GM18858 (cell line): ENCODE results near the gene FFAR4.

Experiments
- ATAC-seq: cut with Tn5 transposase; IDR thresholded peaks from one replicate; pipeline ENCODE4 v1.9.1; 2021; ENCODE audit not compliant: unreplicated experiment

The FFAR4 gene

GRCh38 chr10:93570383-93570782 lies 3.9 kb downstream of the FFAR4 start:
- ATAC-seq = no peak

GRCh38 chr10:93572606-93573005 lies 6.1 kb downstream of the FFAR4 start:
- no peak for ATAC-seq

GRCh38 chr10:93573051-93573909 lies 6.8 kb downstream of the FFAR4 start:
- ATAC-seq = no peak

- ATAC-seq = no peak
These were observed 7.5 kb downstream of the FFAR4 start for GRCh38 chr10:93573924-93574323.

GRCh38 chr10:93576888-93577287 lies 10.4 kb downstream of the FFAR4 start:
- ATAC-seq = no peak

- ATAC-seq = no peak
These were observed 11.1 kb downstream of the FFAR4 start for GRCh38 chr10:93577565-93577964.

- no peak for ATAC-seq
These were observed 12.6 kb downstream of the FFAR4 start for GRCh38 chr10:93579089-93579488.

- no peak for ATAC-seq
These were observed 13.7 kb downstream of the FFAR4 start for GRCh38 chr10:93579985-93580711.

- ATAC-seq = no peak
These were observed 14.4 kb downstream of the FFAR4 start for GRCh38 chr10:93580828-93581227.

GRCh38 chr10:93584445-93584844 lies 18.0 kb downstream of the FFAR4 start:
- no peak for ATAC-seq

GRCh38 chr10:93589648-93590562 lies 23.4 kb downstream of the FFAR4 start:
- ATAC-seq = no peak

- ATAC-seq = no peak
These were observed 24.2 kb downstream of the FFAR4 start for GRCh38 chr10:93590638-93591037.

- no peak for ATAC-seq
These were observed 24.8 kb downstream of the FFAR4 start for GRCh38 chr10:93591065-93591808.

GRCh38 chr10:93593254-93593653 lies 26.8 kb downstream of the FFAR4 start:
- no peak for ATAC-seq

- ATAC-seq = no peak
These were observed 27.3 kb downstream of the FFAR4 start for GRCh38 chr10:93593749-93594148.

GRCh38 chr10:93594518-93594917 lies 28.1 kb downstream of the FFAR4 start:
- ATAC-seq = no peak

GRCh38 chr10:93595378-93596161 lies 29.1 kb downstream of the FFAR4 start:
- no peak for ATAC-seq

- no peak for ATAC-seq
These were observed 30.1 kb downstream of the FFAR4 start for GRCh38 chr10:93596539-93596938.

GRCh38 chr10:93597075-93597599 lies 30.7 kb downstream of the FFAR4 start:
- no peak for ATAC-seq
